KMS-11 (cell line): ENCODE measurements around the gene SMARCE1.

Source experiments
- H2AFZ ChIP-seq: fragments of 200-600 bp; sonication (generic); 2 replicates; pipeline ENCODE4 v1.6.1; 2016; ENCODE audit warnings: antibody characterized with exemption, mixed run types, low read depth
- H3K27ac ChIP-seq: fragments of 200-600 bp; sonication (generic); 2 replicates; pipeline ENCODE4 v1.6.1; 2016; ENCODE audit warnings: mild to moderate bottlenecking, mixed run types
- H3K27me3 ChIP-seq: fragments of 200-600 bp; sonication (generic); 2 replicates; pipeline ENCODE4 v1.6.1; 2017; ENCODE audit warnings: mild to moderate bottlenecking, low read depth, mixed run types, moderate library complexity; ENCODE audit not compliant: insufficient read depth
- H3K36me3 ChIP-seq: fragments of 200-600 bp; sonication (generic); 2 replicates; pipeline ENCODE4 v1.6.1; 2017; ENCODE audit warnings: mild to moderate bottlenecking, mixed run types; ENCODE audit not compliant: insufficient read depth
- H3K4me1 ChIP-seq: fragments of 200-600 bp; sonication (generic); 2 replicates; pipeline ENCODE4 v1.6.1; 2016; ENCODE audit warnings: mild to moderate bottlenecking, low read depth, mixed run types; ENCODE audit not compliant: poor library complexity, severe bottlenecking
- H3K4me2 ChIP-seq: fragments of 200-600 bp; sonication (generic); 2 replicates; pipeline ENCODE4 v1.7.0; 2016; ENCODE audit warnings: mild to moderate bottlenecking, mixed run types
- H3K4me3 ChIP-seq: fragments of 200-600 bp; sonication (generic); IDR thresholded peaks from 2 replicates; pipeline ENCODE4 v1.6.1; 2017; ENCODE audit warnings: low read depth, low read length, mixed read lengths; ENCODE audit not compliant: insufficient read depth
- H3K79me2 ChIP-seq: fragments of 200-600 bp; sonication (generic); 2 replicates; pipeline ENCODE4 v1.6.1; 2016; ENCODE audit warnings: low read depth, mixed run types; ENCODE audit not compliant: insufficient read depth
- H3K9ac ChIP-seq: fragments of 200-600 bp; sonication (generic); 2 replicates; pipeline ENCODE4 v1.6.1; 2016; ENCODE audit warnings: mild to moderate bottlenecking, mixed run types
- H4K20me1 ChIP-seq: fragments of 200-600 bp; sonication (generic); 2 replicates; pipeline ENCODE4 v1.6.1; 2016; ENCODE audit warnings: mild to moderate bottlenecking, mixed run types; ENCODE audit not compliant: insufficient read depth
- CTCF ChIP-seq: fragments of 200-600 bp; sonication (generic); conservative IDR thresholded peaks from 2 replicates; pipeline ENCODE4 v1.6.1; 2017; ENCODE audit warnings: low read depth, mild to moderate bottlenecking, antibody characterized with exemption, low read length, moderate library complexity, mixed read lengths

The SMARCE1 gene

GRCh38 chr17:40645943-40646342 is 1.7 kb downstream of the SMARCE1 start:
- H3K79me2 ChIP-seq = peaks cover 37% of the 10 kb centered on the region
- peak overlapping the region; percentile 77; the same call in 1 of the 2 replicates for H3K4me2 ChIP-seq
- H3K27ac ChIP-seq = no peak overlapping the region
- peaks cover 33% of the 10 kb centered on the region for H3K4me1 ChIP-seq
- H2AFZ ChIP-seq = no peak overlapping the region
- H3K27me3 ChIP-seq = no peaks in the 10 kb centered on the region
- no peak overlapping the region for H3K4me3 ChIP-seq
- H3K9ac ChIP-seq = no peak overlapping the region
- no peak for TF ChIP-seq CTCF
- H4K20me1 ChIP-seq = no peaks in the 10 kb centered on the region
- peaks cover 13% of the 10 kb centered on the region; the same call in 1 of the 2 replicates for H3K36me3 ChIP-seq

GRCh38 chr17:40645291-40645690 is 2.3 kb downstream of the SMARCE1 start:
- H3K4me3 ChIP-seq = no peak overlapping the region

GRCh38 chr17:40637931-40638330 is 9.7 kb downstream of the SMARCE1 start:
- Histone ChIP-seq H3K27me3 (no peaks in the 10 kb centered on the region), H3K4me2 (no peak overlapping the region), H3K9ac (no peak overlapping the region), H3K36me3 (peaks cover 16% of the 10 kb centered on the region; the same call in 1 of the 2 replicates), H4K20me1 (no peaks in the 10 kb centered on the region), H3K4me3 (no peak overlapping the region), H2AFZ (no peak overlapping the region), H3K27ac (no peak overlapping the region), H3K4me1 (no peaks in the 10 kb centered on the region), H3K79me2 (peaks cover 11% of the 10 kb centered on the region; the same call in 1 of the 2 replicates)
- TF ChIP-seq CTCF = no peak

More at GRCh38 chr17:40645291-40645690, 2.3 kb downstream of the SMARCE1 start:
- Histone ChIP-seq H3K9ac (no peak overlapping the region), H3K27ac (no peak overlapping the region), H3K79me2 (peaks cover 39% of the 10 kb centered on the region), H3K36me3 (peaks cover 13% of the 10 kb centered on the region; the same call in 1 of the 2 replicates), H2AFZ (no peak overlapping the region), H3K4me2 (peak overlapping the region; percentile 77), H3K27me3 (no peaks in the 10 kb centered on the region), H3K4me1 (peaks cover 33% of the 10 kb centered on the region), H4K20me1 (no peaks in the 10 kb centered on the region)
- no peak for TF ChIP-seq CTCF

- no peak overlapping the region for H3K4me2 ChIP-seq
- no peaks in the 10 kb centered on the region for H3K79me2 ChIP-seq
- no peak overlapping the region for H3K9ac ChIP-seq
- H3K4me1 ChIP-seq = peaks cover 29% of the 10 kb centered on the region
- no peaks in the 10 kb centered on the region for H3K27me3 ChIP-seq
- H3K4me3 ChIP-seq = no peak overlapping the region
- H3K36me3 ChIP-seq = peaks cover 3% of the 10 kb centered on the region; the same call in 1 of the 2 replicates
- no peak overlapping the region for H2AFZ ChIP-seq
- no peak for TF ChIP-seq CTCF
- H3K27ac ChIP-seq = no peak overlapping the region
- H4K20me1 ChIP-seq = no peaks in the 10 kb centered on the region
Observed at GRCh38 chr17:40633871-40634270, 13.7 kb downstream of the SMARCE1 start.
